WTC11 (cell line): ENCODE data around the gene FAM228B. TPM values are rescaled to one million over a fixed set of nuclear protein-coding genes. Genes with fewer than 3 reads are reported as not detected.

Source experiments
- ATAC-seq: fragments of 200-7000 bp; cut with Tn5 transposase; 2 replicates; pipeline ENCODE4 v1.10.0; 2021; ENCODE audit warnings: mild to moderate bottlenecking, moderate library complexity
- Bru-seq: library from RNA; stranded (reverse); fragments of 400-500 nt; gene quantifications from one replicate; lab custom pipeline; 2021; lab: Mats Ljungman, UMichigan
- CTCF ChIA-PET: fragments of 300-600 bp; sonication (Branson Sonifier 250); formaldehyde crosslinking; loops from one replicate; lab custom pipeline; 2021; ENCODE audit warnings: antibody characterized with exemption; lab: Charles Lee
- POLR2A ChIA-PET: fragments of 350-600 bp; sonication (Branson Sonifier 250); formaldehyde crosslinking; loops from one replicate; lab custom pipeline; 2021; ENCODE audit warnings: antibody characterized with exemption; lab: Charles Lee
- DNase-seq: peaks from one replicate; pipeline ENCODE4 v3.0.0; 2021; ENCODE audit warnings: low spot score
- H3K27ac Mint-ChIP-seq: 2 replicates; pipeline ENCODE4 v1.8.0; 2021; ENCODE audit warnings: mixed read lengths
- H3K27me3 Mint-ChIP-seq: 2 replicates; pipeline ENCODE4 v1.8.0; 2021; ENCODE audit warnings: low read depth, mild to moderate bottlenecking, moderate library complexity, mixed read lengths
- H3K36me3 Mint-ChIP-seq: 2 replicates; pipeline ENCODE4 v1.8.0; 2021; ENCODE audit warnings: mixed read lengths
- H3K4me1 Mint-ChIP-seq: 2 replicates; pipeline ENCODE4 v1.8.0; 2022; ENCODE audit warnings: mixed read lengths
- H3K4me3 Mint-ChIP-seq: 2 replicates; pipeline ENCODE4 v1.8.0; 2021; ENCODE audit warnings: mild to moderate bottlenecking, moderate library complexity, mixed read lengths
- H3K9me3 Mint-ChIP-seq: 2 replicates; pipeline ENCODE4 v1.8.0; 2021; ENCODE audit warnings: mixed read lengths
- ATF1 ChIP-seq: sonication (generic); formaldehyde crosslinking; IDR thresholded peaks from 2 replicates; pipeline ENCODE4 v1.8.1; 2023; ENCODE audit warnings: mild to moderate bottlenecking, moderate library complexity, missing genetic modification reagents
- ATF2 ChIP-seq: sonication (generic); formaldehyde crosslinking; IDR thresholded peaks from 2 replicates; pipeline ENCODE4 v1.8.1; 2022; ENCODE audit warnings: low read depth, missing genetic modification reagents, borderline replicate concordance
- CBFB ChIP-seq: sonication (generic); formaldehyde crosslinking; IDR thresholded peaks from 2 replicates; pipeline ENCODE4 v1.8.1; 2022; ENCODE audit warnings: mild to moderate bottlenecking, low read depth, missing genetic modification reagents
- CDX4 ChIP-seq: fragments of 250-450 bp; sonication (Bioruptor Pico); IDR thresholded peaks from 2 replicates; pipeline ENCODE4 v1.9.0; 2021; ENCODE audit warnings: moderate library complexity, mild to moderate bottlenecking, inconsistent platforms, borderline replicate concordance
- E2F1 ChIP-seq: sonication (generic); formaldehyde crosslinking; IDR thresholded peaks from 2 replicates; pipeline ENCODE4 v1.8.0; 2022; ENCODE audit warnings: mild to moderate bottlenecking, missing genetic modification reagents
- ESRRA ChIP-seq: sonication (generic); formaldehyde crosslinking; IDR thresholded peaks from 2 replicates; pipeline ENCODE4 v1.8.1; 2022; ENCODE audit warnings: mild to moderate bottlenecking, missing genetic modification reagents, borderline replicate concordance
- FOXP1 ChIP-seq: sonication (generic); formaldehyde crosslinking; IDR thresholded peaks from 2 replicates; pipeline ENCODE4 v1.8.0; 2022; ENCODE audit warnings: missing genetic modification reagents, mild to moderate bottlenecking, moderate library complexity, borderline replicate concordance
- FOXP4 ChIP-seq: sonication (generic); formaldehyde crosslinking; IDR thresholded peaks from 2 replicates; pipeline ENCODE4 v1.8.0; 2022; ENCODE audit warnings: mild to moderate bottlenecking, missing genetic modification reagents
- GTF2I ChIP-seq: fragments of 250-450 bp; sonication (Bioruptor Pico); conservative IDR thresholded peaks from 2 replicates; pipeline ENCODE4 v1.4.0; 2021; ENCODE audit warnings: mild to moderate bottlenecking
- HMGA2 ChIP-seq: fragments of 250-450 bp; sonication (Bioruptor Pico); IDR thresholded peaks from 2 replicates; pipeline ENCODE4 v1.4.0; 2021; ENCODE audit warnings: mild to moderate bottlenecking, moderate library complexity
- IRF1 ChIP-seq: sonication (generic); formaldehyde crosslinking; IDR thresholded peaks from 2 replicates; pipeline ENCODE4 v1.8.0; 2023; ENCODE audit warnings: missing genetic modification reagents
- MAX ChIP-seq: sonication (generic); formaldehyde crosslinking; IDR thresholded peaks from 2 replicates; pipeline ENCODE4 v1.8.0; 2022; ENCODE audit warnings: mild to moderate bottlenecking, missing genetic modification reagents
- MXD4 ChIP-seq: fragments of 250-450 bp; sonication (Bioruptor Pico); IDR thresholded peaks from 2 replicates; pipeline ENCODE4 v1.8.0; 2021; ENCODE audit warnings: mild to moderate bottlenecking, moderate library complexity, borderline replicate concordance
- NFYB ChIP-seq: sonication (generic); formaldehyde crosslinking; conservative IDR thresholded peaks from 2 replicates; pipeline ENCODE4 v1.8.0; 2022; ENCODE audit warnings: low read depth, missing genetic modification reagents
- PRRX2 ChIP-seq: fragments of 250-450 bp; sonication (Bioruptor Pico); IDR thresholded peaks from 2 replicates; pipeline ENCODE4 v1.8.0; 2021; ENCODE audit warnings: mild to moderate bottlenecking
- RELA ChIP-seq: sonication (generic); formaldehyde crosslinking; IDR thresholded peaks from 2 replicates; pipeline ENCODE4 v1.8.1; 2022; ENCODE audit warnings: missing genetic modification reagents, mild to moderate bottlenecking, borderline replicate concordance
- SMAD3 ChIP-seq: sonication (generic); formaldehyde crosslinking; IDR thresholded peaks from 2 replicates; pipeline ENCODE4 v1.8.0; 2022; ENCODE audit warnings: missing genetic modification reagents, mild to moderate bottlenecking, borderline replicate concordance
- TEAD1 ChIP-seq: sonication (generic); formaldehyde crosslinking; IDR thresholded peaks from 2 replicates; pipeline ENCODE4 v1.8.0; 2022; ENCODE audit warnings: mild to moderate bottlenecking, missing genetic modification reagents
- TP53 ChIP-seq: sonication (generic); formaldehyde crosslinking; IDR thresholded peaks from 2 replicates; pipeline ENCODE4 v1.8.1; 2023; ENCODE audit warnings: mild to moderate bottlenecking, missing genetic modification reagents
- ZNF232 ChIP-seq: sonication (generic); formaldehyde crosslinking; IDR thresholded peaks from 2 replicates; pipeline ENCODE4 v1.8.0; 2022; ENCODE audit warnings: mild to moderate bottlenecking, missing genetic modification reagents
- ZNF317 ChIP-seq: sonication (generic); formaldehyde crosslinking; IDR thresholded peaks from 2 replicates; pipeline ENCODE4 v1.8.1; 2023; ENCODE audit warnings: low read depth, mild to moderate bottlenecking, moderate library complexity, missing genetic modification reagents, borderline replicate concordance
- ZNF416 ChIP-seq: fragments of 250-450 bp; sonication (Bioruptor Pico); IDR thresholded peaks from 2 replicates; pipeline ENCODE4 v1.9.0; 2021; ENCODE audit warnings: mild to moderate bottlenecking, inconsistent platforms
- ZNF423 ChIP-seq: fragments of 250-450 bp; sonication (Bioruptor Pico); IDR thresholded peaks from 2 replicates; pipeline ENCODE4 v2.1.2; 2022; ENCODE audit warnings: mild to moderate bottlenecking, moderate library complexity
- long read RNA-seq, 3 experiments: library from RNA in 1 of 3; library from capped mRNA in 1 of 3; library from polyadenylated mRNA in 1 of 3; unstranded in 2 of 3; stranded (forward) in 1 of 3; transcript quantifications; one replicate each; pipeline ENCODE4 v2.0.0, GENCODE V29; 2021
- total RNA-seq: library from RNA; stranded (reverse); gene quantifications from 3 replicates; pipeline ENCODE4 v1.2.3, GENCODE V29; 2021
- TF ChIP-seq, protein P1 (sequence below): sonication (generic); formaldehyde crosslinking; conservative IDR thresholded peaks from 2 replicates; pipeline ENCODE4 v1.8.1; 2022; ENCODE audit warnings: mild to moderate bottlenecking, missing genetic modification reagents
- TF ChIP-seq, protein P2 (sequence below): fragments of 250-450 bp; sonication (Bioruptor Pico); conservative IDR thresholded peaks from 2 replicates; pipeline ENCODE4 v1.9.0; 2021; ENCODE audit warnings: mild to moderate bottlenecking
- TF ChIP-seq, protein P3 (sequence below): sonication (generic); formaldehyde crosslinking; IDR thresholded peaks from 2 replicates; pipeline ENCODE4 v1.8.1; 2022; ENCODE audit warnings: mild to moderate bottlenecking, moderate library complexity, missing genetic modification reagents

FAM228B gene
- total RNA-seq (2.7 to 7.4 TPM (median 6.9 TPM) in 3 replicates), Bru-seq, nascent RNA (percentile 43 among the genes with signal in this experiment)
- long read RNA-seq, experiment 1, partial matches to known transcripts = 0 of 9 reads
- long read RNA-seq, experiment 1, other reads (novel, unspliced or antisense) = 8 of 9 reads
- long read RNA-seq, experiment 2, partial matches to known transcripts = 0 of 4 reads
- long read RNA-seq, experiment 2, other reads (novel, unspliced or antisense) = 3 of 4 reads
- long read RNA-seq, experiment 3 = 0 reads

DNA sequence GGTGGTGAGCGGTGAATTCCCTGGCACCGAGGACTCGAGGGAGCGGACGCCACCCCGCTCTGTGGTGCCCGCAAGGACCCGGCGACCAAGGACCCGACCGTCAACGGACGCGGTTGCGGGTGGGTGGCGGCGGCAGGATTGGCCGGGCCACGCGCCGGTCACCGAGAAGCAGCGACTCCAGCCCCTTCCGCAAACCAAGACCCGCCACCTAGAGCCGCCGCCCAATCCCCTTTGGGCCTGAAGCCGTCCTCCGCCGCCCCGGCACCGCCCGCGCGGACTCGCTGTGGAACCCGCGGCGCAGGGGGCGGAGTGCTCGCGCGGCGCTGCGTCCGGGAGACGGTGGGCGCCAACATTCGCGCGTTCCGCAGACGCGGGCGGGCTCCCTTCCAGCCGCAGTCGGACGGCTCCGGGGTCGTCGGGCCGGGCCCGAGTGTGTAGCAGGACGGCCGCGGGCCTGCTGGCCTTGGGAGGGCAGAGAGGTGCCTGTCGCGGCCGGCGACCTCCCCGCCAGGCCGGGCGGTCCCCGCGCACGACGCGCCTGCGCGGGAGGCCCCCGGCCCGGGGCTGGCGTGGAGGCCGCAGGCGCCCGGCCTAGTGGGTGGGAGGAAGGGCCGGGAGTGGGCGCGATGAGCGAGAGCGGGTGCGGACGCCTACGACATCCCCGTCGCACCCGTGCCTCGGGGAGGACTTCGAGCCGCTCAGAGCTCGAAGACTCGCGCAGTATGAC lies at the start of gene FAM228B, which contains the start of gene PFN4:
Gene FAM228B, plus strand, starts transcription at position 275 of the 727 bp plus-strand sequence. CDS start 893 bp downstream, outside the sequence.
Gene PFN4, minus strand, starts transcription at position 140 of the 727 bp plus-strand sequence. CDS start 799 bp downstream, outside the sequence.
- DNase-seq (peak; percentile 73), ATAC-seq (peak; percentile 84)
- no peaks in the 10 kb centered on the region for H3K36me3 Mint-ChIP-seq
- CTCF ChIA-PET = interaction anchor here (1.0 to 6.6 kb wide), 4 partner anchors 39 to 51 kb away, joined by 3 to 64 read pairs (median 4); partner anchors contain the start of genes SF3B6 and TP53I3
- H3K4me3 Mint-ChIP-seq = peak within 1 kb of the TSS; percentile 78
- H3K4me1 Mint-ChIP-seq = peaks cover 24% of the 10 kb centered on the region
- peaks cover 5% of the 10 kb centered on the region for H3K9me3 Mint-ChIP-seq
- POLR2A ChIA-PET = interaction anchor here (0.5 to 2.4 kb wide), 5 partner anchors 9 to 47 kb away, joined by 3 to 13 read pairs (median 3); partner anchors contain the start of genes SF3B6 and TP53I3
- H3K27me3 Mint-ChIP-seq = peaks cover 29% of the 10 kb centered on the region
- H3K27ac Mint-ChIP-seq = 0 out of 2 replicates have a peak within 1 kb of the TSS, but pooled peaks have one; percentile 28
- TF ChIP-seq FOXP1 (peak; percentile 83), SMAD3 (no peak), MXD4 (CRISPR knock-in tag) (no peak), ATF2 (no peak), ZNF416 (CRISPR knock-in tag) (no peak), E2F1 (CRISPR knock-in tag) (peak; percentile 49; the same call in 1 of the 2 replicates), CDX4 (CRISPR knock-in tag) (no peak), FOXP4 (CRISPR knock-in tag) (peak; percentile 76; the same call in 1 of the 2 replicates), HMGA2 (CRISPR knock-in tag) (no peak), ZNF232 (no peak), ZNF317 (CRISPR knock-in tag) (peak; percentile 47; the same call in 1 of the 2 replicates), TEAD1 (no peak; the same call in 1 of the 2 replicates), NFYB (CRISPR knock-in tag) (peak; percentile 72), IRF1 (CRISPR knock-in tag) (peak; percentile 19; the same call in 1 of the 2 replicates), MAX (peak; percentile 83; the same call in 1 of the 2 replicates), ZNF423 (CRISPR knock-in tag) (no peak), PRRX2 (CRISPR knock-in tag) (no peak), ESRRA (CRISPR knock-in tag) (0 out of 2 replicates have a peak, but pooled peaks have one; percentile 31), ATF1 (CRISPR knock-in tag) (0 out of 2 replicates have a peak, but pooled peaks have one; percentile 11), RELA (peak; percentile 70; the same call in 1 of the 2 replicates), TP53 (no peak), CBFB (CRISPR knock-in tag) (0 out of 2 replicates have a peak, but pooled peaks have one; percentile 8), GTF2I (CRISPR knock-in tag) (no peak)
- TF ChIP-seq, protein P1, sequence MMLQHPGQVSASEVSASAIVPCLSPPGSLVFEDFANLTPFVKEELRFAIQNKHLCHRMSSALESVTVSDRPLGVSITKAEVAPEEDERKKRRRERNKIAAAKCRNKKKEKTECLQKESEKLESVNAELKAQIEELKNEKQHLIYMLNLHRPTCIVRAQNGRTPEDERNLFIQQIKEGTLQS (CRISPR knock-in tag) = no peak
- TF ChIP-seq, protein P2, sequence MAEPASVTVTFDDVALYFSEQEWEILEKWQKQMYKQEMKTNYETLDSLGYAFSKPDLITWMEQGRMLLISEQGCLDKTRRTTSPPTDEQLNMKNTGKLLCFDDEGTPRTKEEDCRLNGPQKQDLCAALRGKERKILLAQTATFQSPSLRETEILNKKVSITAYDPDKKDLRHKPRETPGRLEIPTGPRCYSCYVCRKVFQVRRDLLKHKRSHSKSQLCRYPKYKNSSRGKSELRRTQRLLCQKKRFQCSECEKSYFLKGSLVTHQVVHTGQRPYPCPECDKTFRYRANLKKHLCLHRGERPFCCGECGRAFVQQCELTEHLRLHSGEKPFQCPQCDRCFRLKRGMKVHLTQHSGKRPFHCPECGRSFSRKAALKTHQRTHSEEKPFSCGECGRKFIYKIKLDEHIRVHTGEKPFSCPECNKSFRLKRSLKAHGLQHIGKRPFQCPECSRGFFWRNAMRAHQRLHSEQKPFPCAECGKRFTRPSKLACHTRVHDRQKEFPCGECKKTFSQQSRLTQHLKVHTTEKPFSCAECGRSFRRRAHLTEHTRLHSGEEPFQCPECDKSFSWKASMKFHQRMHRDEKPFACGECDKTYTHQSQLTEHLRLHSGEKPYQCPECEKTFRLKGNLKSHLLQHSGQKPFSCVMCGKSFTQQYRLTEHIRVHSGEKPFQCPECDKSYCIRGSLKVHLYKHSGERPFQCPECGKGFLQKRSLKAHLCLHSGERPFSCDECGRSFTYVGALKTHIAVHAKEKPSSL (CRISPR knock-in tag) = no peak
- TF ChIP-seq, protein P3, sequence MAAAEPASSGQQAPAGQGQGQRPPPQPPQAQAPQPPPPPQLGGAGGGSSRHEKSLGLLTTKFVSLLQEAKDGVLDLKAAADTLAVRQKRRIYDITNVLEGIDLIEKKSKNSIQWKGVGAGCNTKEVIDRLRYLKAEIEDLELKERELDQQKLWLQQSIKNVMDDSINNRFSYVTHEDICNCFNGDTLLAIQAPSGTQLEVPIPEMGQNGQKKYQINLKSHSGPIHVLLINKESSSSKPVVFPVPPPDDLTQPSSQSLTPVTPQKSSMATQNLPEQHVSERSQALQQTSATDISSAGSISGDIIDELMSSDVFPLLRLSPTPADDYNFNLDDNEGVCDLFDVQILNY (CRISPR knock-in tag) = peak; percentile 93
